Caco-2 (cell line): Measurements from ENCODE around the gene B3GALT6. TPM values are rescaled to one million over a fixed set of nuclear protein-coding genes. Genes with fewer than 3 reads are reported as not detected.

ENCODE experiments used
- BruUV-seq: library from RNA; stranded (reverse); fragments of 400-500 nt; replicated peaks from 2 replicates; lab custom pipeline; 2021; lab: Mats Ljungman, UMichigan
- CTCF ChIA-PET: fragments of 300-600 bp; sonication (Branson Sonifier 250); formaldehyde crosslinking; loops from one replicate; lab custom pipeline; 2022; ENCODE audit warnings: antibody characterized with exemption; lab: Charles Lee
- POLR2A ChIA-PET: fragments of 300-600 bp; sonication (Branson Sonifier 250); formaldehyde crosslinking; loops from one replicate; lab custom pipeline; 2022; ENCODE audit warnings: antibody characterized with exemption; lab: Charles Lee
- DNase-seq, 2 experiments: peaks; one replicate each; pipeline versions ENCODE4 v3.0.0 to v3.0.0-alpha.2; 2020 to 2022
- H3K27me3 ChIP-seq: replicated peaks from 2 replicates; pipeline ENCODE4 v1.6.0; 2011; ENCODE audit warnings: low read length; ENCODE audit not compliant: control insufficient read depth, insufficient read depth
- H3K36me3 ChIP-seq: 2 replicates; pipeline ENCODE4 v1.5.1; 2011; ENCODE audit warnings: low read length; ENCODE audit not compliant: control insufficient read depth, insufficient read depth
- H3K4me1 ChIP-seq: fragments of 250-450 bp; sonication (Bioruptor Pico); 2 replicates; pipeline ENCODE4 v1.5.1; 2020; ENCODE audit warnings: mild to moderate bottlenecking
- H3K4me3 ChIP-seq: 2 replicates; pipeline ENCODE4 v1.5.1; 2011; ENCODE audit warnings: low read depth, mild to moderate bottlenecking, control low read depth, low read length
- H3K9me3 ChIP-seq: fragments of 250-450 bp; sonication (Bioruptor Pico); 2 replicates; pipeline ENCODE4 v1.5.1; 2020; ENCODE audit warnings: mild to moderate bottlenecking, moderate library complexity
- H3K27ac Mint-ChIP-seq: one replicate; pipeline ENCODE4 v1.8.0; 2022; ENCODE audit warnings: mixed read lengths; ENCODE audit not compliant: unreplicated experiment
- H3K27me3 Mint-ChIP-seq: one replicate; pipeline ENCODE4 v1.8.0; 2022; ENCODE audit warnings: mixed read lengths; ENCODE audit not compliant: insufficient read depth, unreplicated experiment
- H3K36me3 Mint-ChIP-seq: one replicate; pipeline ENCODE4 v1.8.0; 2022; ENCODE audit warnings: mild to moderate bottlenecking, mixed read lengths; ENCODE audit not compliant: insufficient read depth, unreplicated experiment
- H3K4me1 Mint-ChIP-seq: one replicate; pipeline ENCODE4 v1.8.0; 2022; ENCODE audit warnings: low read depth, mixed read lengths; ENCODE audit not compliant: unreplicated experiment
- H3K4me3 Mint-ChIP-seq: one replicate; pipeline ENCODE4 v1.8.0; 2022; ENCODE audit warnings: mild to moderate bottlenecking, moderate library complexity, mixed read lengths; ENCODE audit not compliant: unreplicated experiment
- H3K9me3 Mint-ChIP-seq: one replicate; pipeline ENCODE4 v1.8.0; 2022; ENCODE audit warnings: mixed read lengths; ENCODE audit not compliant: unreplicated experiment
- CTCF ChIP-seq, 2 experiments: fragments of 200-600 bp in 1 of 2; IDR thresholded peaks; 1 replicate in 1 of 2; 2 replicates in 1 of 2; pipeline versions ENCODE4 v1.5.1 to v1.8.0; 2011 to 2022; ENCODE audit warnings: antibody characterized with exemption in 1 of 2, control low read depth in 1 of 2, inconsistent platforms in 1 of 2, low read depth in 1 of 2, low read length in 1 of 2, mild to moderate bottlenecking in 1 of 2, moderate library complexity in 1 of 2; ENCODE audit not compliant: insufficient read depth in 1 of 2, severe bottlenecking in 1 of 2, unreplicated experiment in 1 of 2
- intact Hi-C: fragments of 100-400 bp; cut with micrococcal nuclease; formaldehyde crosslinking; loops from one replicate; pipeline ENCODE4 v1.10.0; 2022; ENCODE audit not compliant: unreplicated experiment
- total RNA-seq: library from RNA; stranded (reverse); gene quantifications from 2 replicates; pipeline ENCODE4 v1.2.3, GENCODE V29; 2022

The B3GALT6 gene
- total RNA-seq, 1 experiment from 2014 or later = 24.8 TPM

GRCh38 chr1:1183833-1184775, 47.9 kb upstream of the B3GALT6 start:
- Histone ChIP-seq H3K27me3 (no peaks in the 10 kb centered on the region), H3K4me1 (no peaks in the 10 kb centered on the region), H3K9me3 (no peaks in the 10 kb centered on the region), H3K4me3 (no peak overlapping the region), H3K36me3 (no peaks in the 10 kb centered on the region)
- Mint-ChIP-seq H3K4me3 (no peak overlapping the region), H3K27ac (no peak overlapping the region), H3K9me3 (no peaks in the 10 kb centered on the region), H3K36me3 (no peaks in the 10 kb centered on the region), H3K4me1 (no peaks in the 10 kb centered on the region), H3K27me3 (no peaks in the 10 kb centered on the region)
- DNase-seq = no peak
- no TSS peak for BruUV-seq
- TF ChIP-seq CTCF (IDR thresholded peaks at IDR 0.05; ENCODE audit: insufficient read depth in 1 of 2, low read depth in 1 of 2, low read length in 1 of 2, severe bottlenecking in 1 of 2, unreplicated experiment in 1 of 2) = no peak
- ChIA-PET CTCF (no interaction called here), POLR2A (no interaction called here)
- intact Hi-C loops = no loop called here

- Mint-ChIP-seq H3K27ac (no peak overlapping the region), H3K36me3 (no peaks in the 10 kb centered on the region), H3K9me3 (no peaks in the 10 kb centered on the region), H3K4me3 (no peak overlapping the region), H3K27me3 (no peaks in the 10 kb centered on the region), H3K4me1 (no peaks in the 10 kb centered on the region)
- H3K9me3 ChIP-seq = no peaks in the 10 kb centered on the region
- ChIA-PET POLR2A (no interaction called here), CTCF (no interaction called here)
- no TSS peak for BruUV-seq
- peak in 1 of 2 experiments; percentile 17 for DNase-seq
- intact Hi-C loops = no loop called here
- no peak overlapping the region for H3K4me3 ChIP-seq
- H3K36me3 ChIP-seq = no peaks in the 10 kb centered on the region
- no peak for TF ChIP-seq CTCF (IDR thresholded peaks at IDR 0.05; ENCODE audit: insufficient read depth in 1 of 2, low read depth in 1 of 2, low read length in 1 of 2, severe bottlenecking in 1 of 2, unreplicated experiment in 1 of 2)
- no peaks in the 10 kb centered on the region for H3K27me3 ChIP-seq
- H3K4me1 ChIP-seq = no peaks in the 10 kb centered on the region
These were observed 46.8 kb upstream of the B3GALT6 start for GRCh38 chr1:1185101-1185765.

- no peaks in the 10 kb centered on the region for H3K36me3 ChIP-seq
- Mint-ChIP-seq H3K27ac (no peak overlapping the region), H3K4me3 (no peak overlapping the region), H3K27me3 (no peaks in the 10 kb centered on the region), H3K9me3 (peaks cover 9% of the 10 kb centered on the region), H3K36me3 (no peaks in the 10 kb centered on the region), H3K4me1 (no peaks in the 10 kb centered on the region)
- CTCF ChIA-PET = no interaction called here
- TF ChIP-seq CTCF (IDR thresholded peaks at IDR 0.05; ENCODE audit: insufficient read depth in 1 of 2, low read depth in 1 of 2, low read length in 1 of 2, severe bottlenecking in 1 of 2, unreplicated experiment in 1 of 2) = no peak
- no peaks in the 10 kb centered on the region for H3K9me3 ChIP-seq
- no peaks in the 10 kb centered on the region for H3K4me1 ChIP-seq
- intact Hi-C loops = no loop called here
- DNase-seq = no peak
- POLR2A ChIA-PET = no interaction called here
- no peaks in the 10 kb centered on the region for H3K27me3 ChIP-seq
- H3K4me3 ChIP-seq = no peak overlapping the region
- no TSS peak for BruUV-seq
These were observed 44.1 kb upstream of the B3GALT6 start for GRCh38 chr1:1187938-1188337.
